ENCODE data around the gene PALLD.

The PALLD gene

DNA sequence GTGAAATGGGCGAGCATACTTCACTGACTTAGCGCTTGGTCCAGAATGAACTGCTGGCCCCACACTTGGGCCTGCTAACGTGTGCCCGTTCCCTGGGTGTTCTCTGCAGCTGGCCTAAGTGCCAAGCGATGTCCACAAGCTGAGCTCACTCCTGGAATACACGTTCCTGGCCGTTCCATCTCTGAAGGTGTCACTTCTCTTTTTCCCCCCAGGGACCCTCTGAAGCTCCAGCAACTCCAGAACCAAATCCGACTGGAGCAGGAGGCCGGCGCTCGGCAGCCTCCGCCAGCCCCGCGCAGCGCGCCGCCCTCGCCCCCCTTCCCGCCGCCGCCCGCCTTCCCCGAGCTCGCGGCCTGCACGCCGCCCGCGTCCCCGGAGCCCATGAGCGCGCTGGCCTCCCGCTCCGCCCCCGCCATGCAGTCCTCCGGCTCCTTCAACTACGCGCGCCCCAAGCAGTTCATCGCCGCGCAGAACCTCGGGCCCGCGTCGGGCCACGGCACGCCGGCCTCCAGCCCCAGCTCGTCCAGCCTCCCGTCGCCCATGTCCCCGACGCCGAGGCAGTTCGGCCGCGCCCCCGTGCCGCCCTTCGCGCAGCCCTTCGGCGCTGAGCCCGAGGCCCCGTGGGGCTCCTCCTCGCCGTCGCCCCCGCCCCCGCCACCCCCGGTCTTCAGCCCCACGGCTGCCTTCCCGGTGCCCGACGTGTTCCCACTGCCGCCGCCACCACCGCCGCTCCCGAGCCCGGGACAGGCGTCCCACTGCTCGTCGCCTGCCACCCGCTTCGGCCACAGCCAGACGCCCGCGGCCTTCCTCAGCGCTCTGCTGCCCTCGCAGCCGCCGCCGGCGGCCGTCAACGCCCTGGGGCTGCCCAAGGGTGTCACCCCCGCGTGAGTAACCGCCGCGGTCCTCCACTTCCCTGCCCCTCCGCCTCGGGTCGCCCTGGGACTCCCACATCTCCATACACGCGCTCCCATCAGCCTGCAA, 380.9 kb downstream of the PALLD start:
- DNase-seq (ENCODE audit: low spot score), result no peak

DNA sequence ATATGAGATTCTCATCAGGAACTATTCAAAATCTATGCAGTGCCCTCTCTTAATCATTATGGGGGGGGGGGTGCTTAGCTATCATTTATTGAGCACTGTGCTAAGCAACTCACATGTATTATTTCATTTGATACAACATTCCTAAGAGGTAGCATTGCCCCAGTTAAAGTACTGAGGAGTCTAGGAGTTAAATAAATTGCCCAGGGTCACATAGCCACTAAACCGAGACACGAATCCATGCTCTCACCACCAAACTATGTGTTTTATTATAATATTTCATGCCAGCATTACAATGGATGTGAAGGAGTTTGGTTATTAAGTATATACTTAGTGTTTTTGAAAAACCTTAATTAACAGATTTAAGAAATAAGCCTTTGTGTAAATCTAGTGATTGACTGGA, 381.8 kb downstream of the PALLD start:
- no peak for DNase-seq (ENCODE audit: low spot score)

GRCh38 chr4:168879188-168879587, 382.3 kb downstream of the PALLD start:
- no peak for DNase-seq (ENCODE audit: low spot score)

GRCh38 chr4:168880072-168880675, 383.3 kb downstream of the PALLD start:
- DNase-seq (ENCODE audit: low spot score), result no peak

DNA sequence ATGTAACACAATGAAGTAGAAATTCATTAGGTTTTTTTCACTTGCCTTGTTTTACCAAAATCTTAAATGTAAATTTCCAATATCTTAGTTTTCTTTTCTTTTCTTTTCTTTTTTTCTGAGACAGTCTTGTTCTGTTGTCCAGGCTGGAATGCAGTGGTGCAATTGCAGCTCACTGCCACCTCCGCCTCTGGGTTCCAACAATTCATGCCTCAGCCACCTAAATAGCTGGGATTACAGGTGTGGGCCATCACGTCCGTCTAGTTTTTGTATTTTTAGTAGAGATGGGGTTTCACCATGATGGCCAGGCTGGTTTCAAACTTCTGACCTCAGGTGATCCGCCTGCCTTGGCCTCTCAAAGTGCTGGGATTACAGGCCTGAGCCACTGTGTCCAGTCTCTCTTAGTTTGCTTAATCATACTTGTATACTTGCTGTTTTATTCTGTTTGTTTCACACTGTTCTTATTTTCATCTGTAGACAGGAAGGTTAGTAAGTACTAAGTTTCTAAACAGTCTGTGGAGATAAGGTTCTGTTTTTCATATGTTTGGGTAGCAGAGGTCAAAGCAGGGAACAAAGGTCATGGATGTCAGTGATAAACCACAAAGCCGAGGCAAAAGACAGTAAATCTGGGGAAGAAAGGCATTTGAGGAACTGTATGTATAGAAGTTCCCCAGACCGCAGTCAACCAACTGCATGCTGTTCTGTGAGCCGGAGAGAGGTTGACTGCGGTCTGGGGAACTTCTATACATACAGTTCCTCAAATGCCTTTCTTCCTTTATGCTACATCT, 384.2 kb downstream of the PALLD start:
- DNase-seq (ENCODE audit: low spot score), result no peak

DNA sequence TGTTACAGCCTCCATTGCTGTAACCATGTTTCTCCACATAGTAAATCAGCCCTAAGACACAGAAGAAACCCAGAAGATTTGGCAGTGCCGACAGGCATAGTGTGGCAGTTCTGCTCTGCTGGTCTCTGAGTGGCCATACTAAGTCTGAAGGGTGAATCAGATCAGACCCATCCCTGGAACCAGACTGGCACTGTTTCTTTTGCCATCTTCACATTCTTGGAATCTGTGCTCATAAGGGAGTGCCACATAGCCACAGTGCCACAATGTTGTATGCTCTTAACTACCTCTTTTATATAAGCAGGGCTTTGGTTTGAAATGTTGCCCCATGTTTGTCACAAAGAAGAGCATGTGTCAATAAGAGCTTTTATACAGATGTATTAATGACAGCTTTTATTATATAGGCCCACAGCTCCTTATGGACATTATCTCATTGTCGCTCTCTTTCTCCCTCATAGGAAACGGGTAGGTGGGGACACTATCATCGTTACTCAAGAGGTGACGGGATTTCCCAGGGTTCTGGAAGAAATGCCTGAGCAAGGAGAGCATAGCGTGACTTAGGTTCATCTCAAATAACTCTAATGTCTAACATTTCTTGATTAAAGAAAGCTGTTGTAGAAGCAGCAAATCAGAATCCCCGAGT, 385.0 kb downstream of the PALLD start:
- DNase-seq (ENCODE audit: low spot score), result no peak

DNA sequence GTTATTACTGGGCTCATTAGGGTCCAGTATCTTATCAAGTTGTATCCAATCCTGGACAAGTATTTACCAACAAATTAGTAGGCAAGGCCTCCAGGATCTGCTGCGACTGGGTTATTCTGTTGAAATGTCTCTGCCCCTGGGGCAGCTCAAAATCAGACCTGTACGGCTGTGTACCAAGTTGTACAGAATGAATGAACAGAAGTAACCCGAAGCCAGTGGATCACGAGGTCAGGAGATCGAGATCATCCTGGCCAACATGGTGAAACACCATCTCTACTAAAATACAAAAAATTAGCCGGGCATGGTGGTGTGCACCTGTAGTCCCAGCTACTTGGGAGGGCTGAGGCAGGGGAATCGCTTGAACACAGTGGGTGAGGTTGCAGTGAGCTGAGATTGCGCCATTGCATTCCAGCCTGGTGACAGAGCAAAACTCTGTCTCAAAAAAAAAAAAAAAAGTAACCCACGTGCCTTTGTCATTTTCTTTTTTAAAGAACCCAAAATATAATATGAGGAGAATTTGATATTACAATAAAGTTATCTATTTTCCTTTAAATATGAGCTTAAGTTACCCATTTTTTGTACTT, 385.9 kb downstream of the PALLD start:
- DNase-seq (ENCODE audit: low spot score), result no peak

DNA sequence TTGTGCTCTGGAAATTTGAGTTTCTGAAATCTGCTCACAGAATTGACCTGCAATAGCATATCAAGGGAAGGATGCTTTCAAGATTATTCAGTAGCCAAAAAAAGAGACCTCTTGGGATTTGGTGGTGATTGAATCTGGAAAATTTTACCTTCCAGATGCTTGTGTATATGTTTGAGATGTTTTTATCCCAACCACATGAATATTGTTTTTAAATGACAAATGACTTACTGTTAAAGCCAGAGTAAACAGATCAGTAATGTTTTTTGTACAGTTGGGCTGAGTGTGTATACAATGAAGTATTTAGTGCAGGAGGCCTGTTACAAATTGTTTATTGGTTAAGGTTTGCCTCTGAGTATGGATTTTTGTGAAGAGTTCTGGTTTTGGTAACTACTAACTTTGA, 386.7 kb downstream of the PALLD start:
- DNase-seq (ENCODE audit: low spot score), result no peak

- DNase-seq (ENCODE audit: low spot score), result no peak
Observed at GRCh38 chr4:168884251-168885124, 387.6 kb downstream of the PALLD start.

GRCh38 chr4:168885400-168885799, 388.5 kb downstream of the PALLD start:
- no peak for DNase-seq (ENCODE audit: low spot score)

DNA sequence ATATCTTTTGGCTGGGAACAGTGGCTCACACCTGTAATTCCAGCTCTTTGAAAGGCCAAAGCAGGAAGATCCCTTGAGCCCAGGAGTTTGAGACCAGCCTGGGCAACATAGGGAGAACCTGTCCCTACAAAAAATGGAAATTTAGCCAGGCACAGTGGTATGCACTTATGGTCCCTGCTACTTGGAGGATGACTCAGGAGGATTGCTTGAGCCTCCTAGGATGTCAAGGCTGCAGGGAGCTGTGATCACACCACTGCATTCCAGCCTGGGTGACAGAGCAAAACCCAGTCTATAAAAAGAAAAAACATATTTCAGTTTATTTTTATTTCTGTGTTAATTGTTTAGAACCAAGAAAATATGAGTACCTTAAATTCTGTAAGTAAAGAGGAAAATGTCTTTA, 389.5 kb downstream of the PALLD start:
- no peak for DNase-seq (ENCODE audit: low spot score)

GRCh38 chr4:168887809-168888208, 391.0 kb downstream of the PALLD start:
- DNase-seq (ENCODE audit: low spot score), result no peak

DNA sequence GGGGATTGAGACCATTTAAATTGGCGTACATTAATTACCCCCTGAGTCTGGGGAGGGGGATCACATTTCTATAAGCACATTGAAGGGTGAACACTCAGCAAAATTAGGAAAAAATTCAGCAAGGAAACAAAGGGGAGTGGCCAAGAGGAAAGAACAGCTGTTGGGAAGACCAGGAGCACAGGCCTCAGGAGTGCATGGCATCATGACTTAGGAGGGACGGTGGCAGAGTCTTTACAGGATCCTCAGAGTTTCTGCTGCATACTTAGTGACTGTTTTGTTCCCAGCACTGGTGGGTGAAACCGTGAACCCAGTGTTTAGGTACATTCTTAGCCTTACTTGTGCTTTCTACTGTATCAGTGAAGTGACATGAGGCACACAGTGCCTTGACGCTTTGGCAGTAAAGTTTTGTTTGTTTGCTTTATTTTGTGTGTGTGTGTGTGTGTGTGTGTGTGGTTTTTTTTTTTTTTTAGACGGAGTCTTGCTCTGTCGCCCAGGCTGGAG, 391.9 kb downstream of the PALLD start:
- no peak for DNase-seq (ENCODE audit: low spot score)

DNA sequence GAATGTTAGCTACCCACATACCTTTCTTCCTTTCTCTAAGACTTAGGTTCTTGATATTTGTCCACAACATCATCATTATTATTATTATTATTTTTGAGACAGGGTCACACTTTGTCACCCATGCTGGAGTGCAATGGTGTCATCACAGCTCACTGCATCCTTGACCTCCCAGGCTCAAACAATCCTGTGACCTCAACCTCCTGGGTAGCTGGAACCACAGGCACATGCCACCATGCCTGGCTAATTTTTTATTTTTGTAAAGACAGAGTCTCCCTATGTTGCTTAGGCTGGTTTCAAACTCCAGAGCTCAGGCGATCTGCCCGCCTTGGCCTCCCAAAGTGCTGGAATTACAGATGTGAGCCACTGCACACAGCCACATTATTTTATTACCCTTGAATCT, 394.2 kb downstream of the PALLD start:
- DNase-seq (ENCODE audit: low spot score), result no peak

GRCh38 chr4:168891688-168892087, 394.8 kb downstream of the PALLD start:
- no peak for DNase-seq (ENCODE audit: low spot score)

DNA sequence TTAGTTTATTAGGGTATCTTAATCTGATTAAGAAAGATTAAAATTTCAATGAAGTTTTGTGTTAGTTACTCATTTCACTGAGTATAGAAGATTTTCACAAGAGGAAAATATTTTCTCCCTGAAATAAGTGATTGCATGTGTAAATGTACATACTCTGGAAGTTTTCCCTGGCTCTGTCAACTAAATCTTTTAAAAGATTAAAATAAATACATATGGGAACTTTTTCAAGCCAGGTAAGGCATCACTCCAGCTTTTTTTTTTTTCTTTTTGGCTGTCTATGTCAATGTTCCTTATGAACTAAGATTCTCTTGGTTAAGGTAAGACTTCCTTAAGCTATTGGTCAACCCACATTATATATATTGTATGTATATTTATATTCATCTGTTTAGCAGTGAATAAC, 395.6 kb downstream of the PALLD start:
- no peak for DNase-seq (ENCODE audit: low spot score)

- no peak for DNase-seq (ENCODE audit: low spot score)
Observed at GRCh38 chr4:168893205-168893604, 396.4 kb downstream of the PALLD start.

- DNase-seq (ENCODE audit: low spot score), result no peak
Observed at GRCh38 chr4:168893807-168894206, 397.0 kb downstream of the PALLD start.

DNA sequence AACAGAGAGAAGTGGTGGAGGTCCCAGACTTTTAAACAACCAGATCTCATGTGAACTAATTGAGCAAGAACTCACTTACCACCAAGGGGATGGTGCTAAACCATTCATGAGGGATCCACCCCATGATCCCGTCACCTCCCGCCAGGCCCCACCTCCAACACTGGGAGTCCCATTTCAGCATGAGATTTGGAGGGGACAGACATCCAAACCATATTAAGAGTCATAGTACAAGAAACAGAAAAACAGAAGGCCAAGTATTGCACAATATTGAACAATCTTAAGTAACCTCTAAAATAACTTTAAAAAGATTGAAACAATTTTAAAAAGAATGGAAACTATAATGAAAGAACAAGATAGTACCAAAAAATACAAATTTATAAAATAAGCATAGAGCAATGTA, 403.2 kb downstream of the PALLD start:
- DNase-seq (ENCODE audit: low spot score), result no peak

DNA sequence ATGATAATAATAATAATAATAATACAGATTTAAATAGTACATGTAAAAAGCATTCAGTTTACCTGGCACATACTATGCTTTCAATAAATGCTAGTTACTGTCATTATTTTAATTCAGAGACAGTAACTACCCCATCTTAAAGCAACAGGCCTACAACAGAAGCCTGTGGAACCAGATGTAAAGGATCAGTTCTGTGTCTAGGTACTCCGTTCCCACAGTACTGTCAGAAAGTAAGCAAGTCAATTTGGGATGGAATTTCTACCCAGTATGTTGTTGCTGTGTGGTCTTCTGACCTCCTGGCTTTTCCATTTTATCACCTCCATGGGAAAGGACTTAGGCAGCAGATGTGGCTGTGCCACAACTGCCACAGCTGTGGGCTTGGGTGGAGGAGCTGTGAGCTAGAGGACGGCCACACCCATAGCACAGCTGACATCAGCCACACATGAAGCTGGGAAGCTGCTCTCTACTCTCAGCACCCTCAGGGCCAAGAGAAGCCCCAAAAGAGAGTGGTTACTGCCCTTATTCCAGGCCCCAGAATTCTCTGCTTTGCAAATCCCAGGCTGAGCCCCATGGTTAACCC, 410.4 kb downstream of the PALLD start:
- DNase-seq (ENCODE audit: low spot score), result no peak

All from globus pallidus (tissue), 1 donor.